Measurements from ENCODE around the gene TNKS1BP1.

Gene TNKS1BP1

GRCh38 chr11:57359396-57359795 is 34.6 kb upstream of the TNKS1BP1 start:
- in situ Hi-C loops (cut with MboI; ENCODE audit: low pct_unique_long_range_greater_than_20kb, low sequenced_read_pairs, unreplicated experiment): loop anchor here (25.0 kb wide), 2 partner anchors 153 to 278 kb away; partner anchors contain the start of genes SLC43A1 and YPEL4
- no peak for TF ChIP-seq CTCF (IDR thresholded peaks at IDR 0.05; ENCODE audit: extremely low read depth, insufficient read depth, missing control alignments)

GRCh38 chr11:57358991-57359390 is 34.2 kb upstream of the TNKS1BP1 start:
- DNase-seq (ENCODE audit: low spot score): no peak
- no peak for TF ChIP-seq CTCF (IDR thresholded peaks at IDR 0.05; ENCODE audit: extremely low read depth, insufficient read depth, missing control alignments)
- in situ Hi-C loops (cut with MboI; ENCODE audit: low pct_unique_long_range_greater_than_20kb, low sequenced_read_pairs, unreplicated experiment): loop anchor here (25.0 kb wide), 2 partner anchors 153 to 278 kb away; partner anchors contain the start of genes SLC43A1 and YPEL4

More at GRCh38 chr11:57359396-57359795, 34.6 kb upstream of the TNKS1BP1 start:
- DNase-seq (ENCODE audit: low spot score): no peak

- DNase-seq (ENCODE audit: low spot score): no peak
- in situ Hi-C loops (cut with MboI; ENCODE audit: low pct_unique_long_range_greater_than_20kb, low sequenced_read_pairs, unreplicated experiment): loop anchor here (25.0 kb wide), 2 partner anchors 154 to 279 kb away; partner anchors contain the start of genes SLC43A1 and YPEL4
- no peak for TF ChIP-seq CTCF (IDR thresholded peaks at IDR 0.05; ENCODE audit: extremely low read depth, insufficient read depth, missing control alignments)
These were observed 33.8 kb upstream of the TNKS1BP1 start for GRCh38 chr11:57358543-57358961.

- in situ Hi-C loops (cut with MboI; ENCODE audit: low pct_unique_long_range_greater_than_20kb, low sequenced_read_pairs, unreplicated experiment): loop anchor here (25.0 kb wide), 2 partner anchors 154 to 279 kb away; partner anchors contain the start of genes SLC43A1 and YPEL4
- no peak for DNase-seq (ENCODE audit: low spot score)
These were observed 33.1 kb upstream of the TNKS1BP1 start for GRCh38 chr11:57357856-57358255.

GRCh38 chr11:57357310-57357709 is 32.6 kb upstream of the TNKS1BP1 start:
- no peak for DNase-seq (ENCODE audit: low spot score)
- no peak for TF ChIP-seq CTCF (IDR thresholded peaks at IDR 0.05; ENCODE audit: extremely low read depth, insufficient read depth, missing control alignments)
- in situ Hi-C loops (cut with MboI; ENCODE audit: low pct_unique_long_range_greater_than_20kb, low sequenced_read_pairs, unreplicated experiment): loop anchor here (25.0 kb wide), 2 partner anchors 155 to 280 kb away; partner anchors contain the start of genes SLC43A1 and YPEL4

More at GRCh38 chr11:57357856-57358255, 33.1 kb upstream of the TNKS1BP1 start:
- no peak for TF ChIP-seq CTCF (IDR thresholded peaks at IDR 0.05; ENCODE audit: extremely low read depth, insufficient read depth, missing control alignments)

GRCh38 chr11:57356268-57356667 is 31.5 kb upstream of the TNKS1BP1 start:
- no peak for TF ChIP-seq CTCF (IDR thresholded peaks at IDR 0.05; ENCODE audit: extremely low read depth, insufficient read depth, missing control alignments)
- no peak for DNase-seq (ENCODE audit: low spot score)
- in situ Hi-C loops (cut with MboI; ENCODE audit: low pct_unique_long_range_greater_than_20kb, low sequenced_read_pairs, unreplicated experiment): loop anchor here (25.0 kb wide), 2 partner anchors 156 to 281 kb away; partner anchors contain the start of genes SLC43A1 and YPEL4

All from GM13977 (cell line).